ENCODE results near the gene RFPL4A. TPM values are rescaled to one million over a fixed set of nuclear protein-coding genes. Genes with fewer than 3 reads are reported as not detected.
"Not testable (repeated sequence)": the region's sequence is repeated elsewhere in the genome, so short reads cannot be mapped to it uniquely, and the experiment has no call there.

Gene RFPL4A
- total RNA-seq, 1 donor from 2014 or later = not detected

GRCh38 chr19:55753401-55753800 is 5.5 kb upstream of the RFPL4A start:
- no peak for TF ChIP-seq CTCF (IDR thresholded peaks at IDR 0.05)
- POLR2A ChIA-PET = no interaction called here
- Mint-ChIP-seq H3K9me3 (peaks cover 2% of the 10 kb centered on the region), H3K36me3 (ENCODE audit: low read depth) (no peaks in the 10 kb centered on the region), H3K27ac (no peak overlapping the region), H3K4me1 (no peaks in the 10 kb centered on the region), H3K4me3 (no peak overlapping the region), H3K27me3 (peaks cover 10% of the 10 kb centered on the region)
- intact Hi-C loops (cut with micrococcal nuclease) = no loop called here
- CTCF ChIA-PET = no interaction called here
- no peak for DNase-seq
- ATAC-seq (ENCODE audit: low read depth) = no peak

- H3K4me3 Mint-ChIP-seq; H3K36me3 Mint-ChIP-seq (ENCODE audit: low read depth); intact Hi-C loops (cut with micrococcal nuclease); ATAC-seq (ENCODE audit: low read depth); DNase-seq; CTCF ChIA-PET; H3K4me1 Mint-ChIP-seq; H3K27ac Mint-ChIP-seq; H3K9me3 Mint-ChIP-seq; POLR2A ChIA-PET: not testable (repeated sequence)
- peaks cover 13% of the 10 kb centered on the region for H3K27me3 Mint-ChIP-seq
Measured at GRCh38 chr19:55756808-55757207, 2.1 kb upstream of the RFPL4A start.

- Mint-ChIP-seq H3K9me3 (peaks cover 9% of the 10 kb centered on the region), H3K27ac (no peak overlapping the region), H3K36me3 (ENCODE audit: low read depth) (no peaks in the 10 kb centered on the region), H3K27me3 (peaks cover 22% of the 10 kb centered on the region), H3K4me1 (no peaks in the 10 kb centered on the region), H3K4me3 (no peak overlapping the region)
- POLR2A ChIA-PET = no interaction called here
- ATAC-seq (ENCODE audit: low read depth) (no peak), DNase-seq (no peak)
- CTCF ChIA-PET = no interaction called here
- no peak for TF ChIP-seq CTCF (IDR thresholded peaks at IDR 0.05)
- intact Hi-C loops (cut with micrococcal nuclease) = no loop called here
Measured at GRCh38 chr19:55766466-55766865, 7.6 kb downstream of the RFPL4A start.

GRCh38 chr19:55768818-55769217 is 9.9 kb downstream of the RFPL4A start, which contains the start of gene RFPL4AL1:
RFPL4AL1 (plus strand) TSS chr19:55769118; CDS start chr19:55771805, 2,687 bp downstream.
- H3K9me3 Mint-ChIP-seq; POLR2A ChIA-PET; H3K4me1 Mint-ChIP-seq; CTCF ChIA-PET; H3K27ac Mint-ChIP-seq; DNase-seq; H3K36me3 Mint-ChIP-seq (ENCODE audit: low read depth); ATAC-seq (ENCODE audit: low read depth); H3K4me3 Mint-ChIP-seq; intact Hi-C loops (cut with micrococcal nuclease): not testable (repeated sequence)
- H3K27me3 Mint-ChIP-seq = peaks cover 23% of the 10 kb centered on the region

GRCh38 chr19:55769632-55770031 is 10.7 kb downstream of the RFPL4A start:
- ATAC-seq (ENCODE audit: low read depth); intact Hi-C loops (cut with micrococcal nuclease); DNase-seq; H3K36me3 Mint-ChIP-seq (ENCODE audit: low read depth); H3K4me1 Mint-ChIP-seq; CTCF ChIA-PET; H3K4me3 Mint-ChIP-seq; POLR2A ChIA-PET; H3K27ac Mint-ChIP-seq; H3K9me3 Mint-ChIP-seq: not testable (repeated sequence)
- H3K27me3 Mint-ChIP-seq = peaks cover 24% of the 10 kb centered on the region

- TF ChIP-seq CTCF (IDR thresholded peaks at IDR 0.05) = no peak
Measured at GRCh38 chr19:55777528-55777927, 18.6 kb downstream of the RFPL4A start.

GRCh38 chr19:55778331-55778730 is 19.4 kb downstream of the RFPL4A start:
- Mint-ChIP-seq H3K4me1 (no peaks in the 10 kb centered on the region), H3K9me3 (no peaks in the 10 kb centered on the region), H3K4me3 (no peak overlapping the region), H3K27me3 (peaks cover 28% of the 10 kb centered on the region), H3K36me3 (ENCODE audit: low read depth) (no peaks in the 10 kb centered on the region), H3K27ac (no peak overlapping the region)
- ATAC-seq (ENCODE audit: low read depth) (no peak), DNase-seq (no peak)
- intact Hi-C loops (cut with micrococcal nuclease) = no loop called here
- POLR2A ChIA-PET = no interaction called here
- CTCF ChIA-PET = no interaction called here
- TF ChIP-seq CTCF (IDR thresholded peaks at IDR 0.05) = no peak

More at GRCh38 chr19:55777528-55777927, 18.6 kb downstream of the RFPL4A start:
- ChIA-PET CTCF (interaction anchor here (1.0 kb wide), 1 partner anchor 9 kb away, joined by 4 read pairs; no protein-coding TSS in a partner anchor), POLR2A (no interaction called here)
- Mint-ChIP-seq H3K4me1 (no peaks in the 10 kb centered on the region), H3K36me3 (ENCODE audit: low read depth) (no peaks in the 10 kb centered on the region), H3K4me3 (no peak overlapping the region), H3K27me3 (peaks cover 28% of the 10 kb centered on the region), H3K27ac (no peak overlapping the region), H3K9me3 (no peaks in the 10 kb centered on the region)
- intact Hi-C loops (cut with micrococcal nuclease) = no loop called here
- no peak for DNase-seq
- ATAC-seq (ENCODE audit: low read depth) = no peak
